Activated CD4-positive, alpha-beta T cell treated with anti-CD3 and anti-CD28 coated beads for 48 hours (primary cell): ENCODE results near the gene CCNF.
A peak's percentile ranks its signal among the peaks of the same experiment; 100 is the strongest.
"Not testable (repeated sequence)": the region's sequence is repeated elsewhere in the genome, so short reads cannot be mapped to it uniquely, and the experiment has no call there.

Experiments used
- DNase-seq: peaks from one replicate; pipeline ENCODE4 v3.0.0-alpha.2; 2020

CCNF gene

GRCh38 chr16:2472885-2473445 is 43.7 kb downstream of the CCNF start:
- no peak for DNase-seq

DNA sequence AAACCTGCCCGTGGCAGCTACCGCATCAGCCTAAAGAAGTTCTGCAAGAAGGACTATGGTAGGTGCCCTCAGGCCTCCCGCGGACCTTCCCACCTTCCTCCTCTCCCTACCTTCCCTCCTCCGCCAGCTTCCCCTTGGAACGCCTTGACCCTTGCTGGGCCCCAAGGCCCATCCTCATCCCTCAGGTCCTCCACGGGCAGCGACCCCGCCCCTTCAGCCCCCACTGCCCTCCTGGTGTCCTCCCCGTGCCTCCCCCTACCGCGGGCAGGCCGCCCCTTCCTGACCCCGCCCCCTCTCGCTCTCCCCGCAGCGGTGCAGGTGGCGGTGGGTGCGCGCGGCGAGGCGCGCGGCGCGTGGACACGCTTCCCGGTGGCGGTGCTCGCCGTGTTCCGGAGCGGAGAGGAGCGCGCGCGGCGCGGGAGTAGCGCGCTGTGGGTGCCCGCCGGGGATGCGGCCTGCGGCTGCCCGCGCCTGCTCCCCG is 44.2 kb downstream of the CCNF start:
- peak; percentile 27 for DNase-seq

- DNase-seq: peak; percentile 67
These were observed 45.0 kb downstream of the CCNF start for GRCh38 chr16:2473999-2474876.

DNA sequence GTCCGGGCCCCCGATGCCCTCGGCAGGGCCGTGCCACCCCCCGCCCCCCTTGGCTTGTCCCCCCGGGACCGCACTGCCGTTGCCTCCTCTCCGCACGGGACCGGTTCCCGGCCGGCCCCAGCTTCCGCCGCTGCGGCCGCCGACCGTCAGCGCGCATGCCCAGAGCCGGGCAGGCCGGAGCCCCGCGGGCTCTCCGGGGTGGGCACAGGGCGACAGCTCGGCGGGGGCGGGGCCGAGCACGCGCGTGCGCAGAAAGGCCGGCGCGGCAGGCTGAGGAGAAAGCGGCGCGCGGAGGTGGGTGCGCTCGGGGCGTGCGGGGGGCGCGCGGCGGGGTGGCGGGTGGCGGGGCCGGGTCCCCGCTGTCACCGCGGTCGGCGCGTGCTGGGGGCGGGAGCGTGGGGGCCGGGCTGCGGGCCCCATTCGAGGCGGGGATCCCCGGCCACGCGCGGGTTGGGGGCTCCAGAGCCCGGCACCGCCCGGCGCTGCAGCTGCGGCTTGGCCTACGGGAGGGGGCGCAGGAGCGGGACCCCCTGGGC is 45.7 kb downstream of the CCNF start, which contains the start of gene TBC1D24:
Gene TBC1D24, plus strand, starts transcription at position 251 of the 536 bp plus-strand sequence. CDS start 21,022 bp downstream, outside the sequence.
- peak; percentile 84 for DNase-seq

DNA sequence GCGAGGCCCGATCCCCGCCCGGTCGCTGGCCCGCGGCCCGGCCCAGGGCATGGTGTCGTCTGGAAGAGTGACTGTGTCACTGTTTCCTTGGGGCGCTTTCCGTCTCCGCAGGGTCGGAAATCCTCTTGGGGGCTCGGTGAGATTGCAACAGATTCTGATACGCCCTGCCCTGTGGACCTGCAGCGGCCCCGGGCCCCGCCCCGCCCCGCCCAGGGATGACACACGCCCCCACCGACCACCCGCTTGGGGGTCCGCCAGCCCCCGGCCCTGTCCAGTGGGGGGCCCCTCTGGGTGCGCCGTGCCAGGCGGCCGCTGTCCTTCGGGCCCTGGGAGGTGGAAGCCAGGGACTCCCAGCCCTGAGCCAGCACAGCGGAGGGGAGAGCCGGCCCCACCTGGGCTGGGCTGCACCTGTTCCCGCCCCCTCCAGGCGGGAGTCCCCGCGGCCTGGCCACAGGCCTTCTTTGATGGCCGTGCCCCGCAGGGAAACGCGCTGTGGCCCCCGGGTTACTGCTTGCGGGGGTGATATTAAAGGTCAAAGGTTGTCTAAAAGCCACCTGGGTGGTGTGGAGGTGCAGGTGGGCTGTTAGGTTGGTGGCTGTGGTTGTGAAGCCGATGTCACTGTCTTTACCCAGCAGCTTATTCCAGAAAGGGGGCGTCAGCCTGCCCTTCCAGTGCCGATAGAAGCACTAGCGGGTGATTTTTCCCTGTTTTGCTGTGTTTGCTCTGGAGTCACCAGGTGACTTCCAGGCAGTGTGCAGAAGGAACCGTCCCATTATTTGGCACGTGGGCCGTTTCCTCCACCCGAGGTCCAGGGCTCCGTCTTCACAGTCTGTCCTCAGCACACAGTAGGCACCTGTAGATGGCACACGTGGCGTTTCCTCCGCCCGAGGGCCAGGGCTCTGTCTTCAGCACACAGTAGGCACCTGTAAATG is 46.4 kb downstream of the CCNF start:
- peak; percentile 46 for DNase-seq

DNA sequence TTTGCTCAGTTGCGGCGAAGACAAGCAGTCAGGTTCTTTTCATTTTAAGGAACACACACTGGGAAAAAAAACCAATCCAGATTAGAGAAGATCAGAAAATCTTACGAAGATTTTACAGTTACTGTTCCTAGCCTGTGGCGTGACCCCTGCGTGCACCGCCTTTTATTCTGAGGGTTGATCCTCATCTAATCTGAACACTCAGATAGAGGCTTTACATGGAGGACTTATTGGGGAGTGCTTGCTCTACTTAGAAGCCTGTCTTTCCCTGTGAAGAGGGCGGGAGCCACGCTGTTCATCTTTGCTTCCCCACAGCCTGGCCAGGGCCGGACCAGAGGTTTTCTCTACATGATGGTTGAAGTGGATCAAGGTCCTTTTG is 47.1 kb downstream of the CCNF start:
- DNase-seq: no peak

- no peak for DNase-seq
These were observed 47.5 kb downstream of the CCNF start for GRCh38 chr16:2476741-2477140.

DNA sequence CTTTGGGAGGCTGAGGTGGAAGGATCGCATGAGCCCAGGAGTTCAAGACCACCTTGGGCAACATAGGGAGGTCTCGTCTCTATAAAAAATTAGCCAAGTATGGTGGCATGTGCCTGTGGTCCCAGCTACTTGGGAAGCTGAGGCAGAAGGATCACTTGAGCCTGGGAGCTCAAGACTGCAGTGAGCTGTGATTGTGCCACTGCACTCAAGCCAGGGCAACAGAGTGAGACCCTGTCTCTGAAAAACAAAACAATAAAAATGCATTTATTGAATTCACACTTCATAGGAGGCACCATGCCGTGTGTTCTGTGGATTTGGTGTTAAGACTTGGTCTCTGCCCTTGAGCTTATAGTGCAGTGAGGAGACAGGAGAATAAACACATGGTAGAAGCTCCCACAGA is 48.1 kb downstream of the CCNF start:
- DNase-seq: no peak

- DNase-seq: no peak
These were observed 49.0 kb downstream of the CCNF start for GRCh38 chr16:2478279-2478678.

GRCh38 chr16:2479996-2480395 is 50.7 kb downstream of the CCNF start:
- DNase-seq: not testable (repeated sequence)

DNA sequence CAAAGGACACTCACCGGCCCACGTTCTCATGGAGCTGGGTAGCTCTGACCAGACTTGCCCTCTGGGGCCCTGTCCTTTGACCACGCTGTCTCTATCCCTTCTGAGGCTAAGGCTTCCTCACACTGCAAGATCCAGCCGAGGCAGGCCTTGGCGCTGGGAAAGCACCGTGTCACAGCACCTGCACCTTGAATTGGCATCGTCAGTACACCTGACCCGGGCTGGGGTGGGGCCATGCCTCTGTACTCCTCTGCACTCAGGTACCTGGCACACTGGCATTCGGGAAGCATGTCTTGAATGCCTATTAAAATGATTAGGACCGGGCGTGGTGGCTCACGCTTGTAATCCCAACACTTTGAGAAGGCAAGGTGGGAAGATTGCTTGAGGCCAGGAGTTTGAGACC is 51.7 kb downstream of the CCNF start:
- DNase-seq: no peak

DNA sequence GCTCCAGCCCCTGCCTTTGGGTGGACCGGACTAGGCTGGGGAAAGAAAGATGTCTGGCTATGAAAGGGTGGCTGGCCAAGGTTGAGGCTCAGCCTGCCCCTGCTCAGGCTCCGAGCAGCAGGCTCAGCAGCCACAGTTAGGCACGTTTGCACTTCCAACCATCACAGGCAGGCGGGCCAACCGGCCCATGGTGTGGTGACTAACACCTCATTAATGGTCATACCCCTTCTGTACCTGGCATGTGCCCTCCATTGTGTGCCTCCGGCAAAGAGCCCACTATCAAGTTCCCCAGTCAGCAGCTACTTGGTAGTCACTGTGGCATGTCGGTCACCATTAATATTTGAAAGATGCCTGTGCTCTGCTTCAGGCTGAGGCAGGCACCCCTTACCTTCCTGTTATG is 52.4 kb downstream of the CCNF start:
- DNase-seq: no peak

DNA sequence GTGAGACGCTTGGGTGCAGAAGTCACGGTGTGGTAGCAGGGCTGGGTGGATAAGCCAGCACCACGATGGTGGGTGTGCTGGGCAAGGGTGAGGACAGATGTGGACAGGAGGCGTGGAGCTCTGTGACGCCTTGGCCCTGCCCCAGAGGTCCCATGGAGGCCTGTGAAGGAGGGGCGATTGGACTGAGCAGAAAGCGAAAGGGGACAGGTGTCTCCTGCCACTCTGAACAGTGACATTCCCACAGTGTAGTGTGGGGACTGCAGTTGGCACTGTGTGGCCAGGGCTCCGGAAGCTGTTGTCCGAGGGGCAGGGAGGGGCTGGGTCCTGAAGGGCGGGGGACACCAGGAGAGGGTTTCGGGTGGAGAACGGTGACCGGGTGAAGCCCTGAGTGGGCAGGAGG is 53.0 kb downstream of the CCNF start:
- DNase-seq: no peak

GRCh38 chr16:2482708-2483534 is 53.7 kb downstream of the CCNF start:
- no peak for DNase-seq

DNA sequence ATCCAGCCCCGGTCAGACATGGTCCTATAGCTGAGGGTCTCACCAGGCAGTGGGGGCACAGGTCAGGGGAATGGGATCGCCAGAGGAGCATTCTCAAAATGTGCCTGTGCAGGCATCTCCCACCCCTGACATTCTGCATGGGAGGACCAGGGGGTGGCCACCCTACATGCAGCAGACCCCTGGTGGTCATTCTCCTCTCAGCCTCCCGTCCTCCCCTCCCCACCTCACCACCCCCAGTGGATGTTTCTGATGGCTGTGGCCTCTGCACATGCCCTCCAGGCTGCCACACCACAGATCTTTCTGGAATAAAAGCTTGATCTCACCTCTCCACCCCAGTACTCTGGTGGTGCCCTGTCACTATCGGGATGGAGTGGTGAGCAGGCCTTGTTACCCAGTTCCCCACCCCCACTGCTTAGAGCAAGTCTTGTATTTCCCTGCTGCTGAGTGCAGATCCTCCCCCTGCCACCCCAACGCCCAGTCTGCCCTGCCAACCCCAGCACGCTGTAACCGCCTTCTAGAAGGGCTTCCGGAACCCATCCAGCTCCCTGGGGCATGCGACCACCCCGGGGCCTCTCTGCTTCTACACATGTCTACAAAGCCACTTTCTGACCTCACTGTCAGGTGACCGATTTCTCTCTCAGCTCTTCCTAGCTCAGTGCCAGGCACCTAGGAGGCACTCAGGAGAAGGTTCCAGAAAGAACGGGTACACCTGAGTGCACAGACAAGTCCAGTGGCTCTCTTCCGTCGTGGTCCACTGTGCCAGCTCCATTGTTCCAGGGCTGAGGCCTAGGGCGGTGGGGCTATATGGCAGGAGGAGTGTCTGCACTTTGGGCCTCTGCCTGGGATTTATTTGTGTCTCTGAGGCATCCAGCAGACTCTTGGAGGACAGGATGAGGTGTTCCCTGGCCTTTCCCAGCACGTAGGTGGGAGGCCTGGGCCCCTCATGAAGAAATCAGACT is 55.0 kb downstream of the CCNF start:
- no peak for DNase-seq

DNA sequence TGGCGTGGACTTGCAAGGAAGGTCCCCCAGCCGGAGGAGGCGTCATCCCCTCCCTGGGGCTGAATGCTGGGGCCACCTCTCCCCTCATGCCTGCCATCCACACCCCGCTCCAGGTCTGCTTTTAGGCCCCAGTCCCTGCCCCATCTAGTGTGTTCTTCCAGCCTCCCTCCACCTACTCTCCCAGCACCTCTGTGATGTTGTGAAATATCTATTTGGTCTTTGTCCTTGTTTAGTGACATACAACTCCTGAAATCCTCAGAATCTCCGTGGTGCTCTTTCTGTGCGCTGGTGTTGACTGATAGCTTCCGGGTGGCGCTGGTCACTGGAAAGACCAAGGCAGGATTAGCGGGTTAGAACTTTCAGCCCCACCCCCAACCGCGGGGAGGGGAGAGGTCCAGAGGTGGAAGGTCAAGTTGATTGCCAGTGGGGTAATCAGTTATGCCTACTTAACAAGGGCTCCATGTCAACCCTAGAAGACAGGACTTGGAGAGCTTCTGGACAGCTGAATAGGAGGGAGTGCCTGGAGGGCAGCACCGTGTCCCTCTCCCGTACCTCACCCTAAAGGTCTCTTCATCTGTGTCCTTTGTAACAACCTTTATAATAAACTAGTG is 55.8 kb downstream of the CCNF start:
- no peak for DNase-seq

DNA sequence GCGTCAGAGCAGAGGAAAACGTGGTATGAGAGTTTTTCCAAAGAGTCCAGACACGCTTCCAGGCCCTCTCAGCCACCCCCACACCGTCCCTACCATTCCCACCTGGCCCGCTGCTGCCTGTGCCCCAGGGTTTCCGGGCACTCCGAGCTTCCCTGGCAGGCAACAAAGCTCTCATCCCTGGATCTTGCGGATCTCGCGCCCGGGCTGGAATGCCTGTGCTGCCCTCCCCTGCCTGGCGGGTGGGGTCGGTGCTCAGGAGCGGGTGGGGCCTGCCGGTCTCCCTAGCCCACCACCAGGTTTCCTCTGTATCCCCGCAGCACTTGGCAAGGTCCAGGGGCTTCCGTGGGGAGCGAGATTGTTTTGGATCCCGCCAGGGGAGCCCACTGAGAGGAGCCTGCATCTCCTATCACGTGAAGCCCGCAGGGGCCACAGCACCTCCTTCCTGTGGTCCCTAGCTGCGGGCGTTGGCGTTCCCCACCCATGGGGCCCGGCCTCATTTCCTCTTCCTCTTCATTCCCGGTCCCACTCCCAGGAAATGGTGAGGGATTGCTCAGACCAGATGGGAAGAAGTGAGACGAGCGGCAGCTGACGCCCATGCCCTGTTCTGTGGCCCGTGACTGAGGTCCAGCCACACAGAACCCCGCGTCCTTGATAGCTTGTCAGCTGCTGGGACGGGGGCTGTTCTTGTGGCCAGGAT is 56.7 kb downstream of the CCNF start:
- no peak for DNase-seq

DNA sequence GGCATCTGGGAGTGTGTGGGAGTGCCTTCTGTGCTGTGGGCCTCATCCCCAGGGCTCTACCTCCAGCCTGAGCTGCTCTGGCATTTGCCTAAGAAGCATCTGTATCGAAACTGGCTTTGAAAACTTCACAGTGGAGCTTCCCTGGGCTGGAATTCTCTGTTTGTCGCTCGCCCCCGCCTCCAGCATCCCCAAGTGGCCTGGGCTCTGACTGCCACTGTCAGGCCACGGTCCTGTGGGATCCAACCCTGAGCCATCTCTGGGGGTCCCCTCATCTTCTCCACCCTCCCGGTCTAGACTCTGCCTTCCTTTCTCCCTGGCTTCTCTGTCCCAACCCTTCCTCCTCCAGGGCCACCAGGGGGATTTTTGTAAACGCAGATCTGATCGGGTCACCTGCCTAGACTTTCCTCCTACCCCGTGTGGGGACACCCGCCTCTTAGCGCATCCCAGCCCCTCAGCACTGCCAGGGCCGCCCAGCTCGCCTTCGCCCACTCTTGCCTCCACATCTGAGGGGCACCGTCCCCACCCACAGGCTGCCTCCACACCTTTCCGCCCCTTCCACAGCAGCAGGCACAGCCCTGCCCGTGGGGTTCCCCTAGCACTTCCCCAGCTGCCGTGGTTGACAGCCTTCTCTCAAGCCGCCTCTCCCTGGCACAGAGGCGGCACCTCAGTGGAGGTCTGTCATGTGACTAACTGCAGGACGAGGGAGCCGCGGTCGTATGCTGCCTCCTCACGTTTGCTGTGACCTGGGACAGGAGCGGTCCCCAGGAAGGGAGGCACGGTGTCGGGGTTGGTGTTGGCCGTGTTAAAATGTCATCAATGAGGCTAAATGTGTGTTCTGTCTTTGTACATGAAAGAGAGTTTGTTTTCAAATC is 57.6 kb downstream of the CCNF start:
- peak; percentile 79 for DNase-seq

DNA sequence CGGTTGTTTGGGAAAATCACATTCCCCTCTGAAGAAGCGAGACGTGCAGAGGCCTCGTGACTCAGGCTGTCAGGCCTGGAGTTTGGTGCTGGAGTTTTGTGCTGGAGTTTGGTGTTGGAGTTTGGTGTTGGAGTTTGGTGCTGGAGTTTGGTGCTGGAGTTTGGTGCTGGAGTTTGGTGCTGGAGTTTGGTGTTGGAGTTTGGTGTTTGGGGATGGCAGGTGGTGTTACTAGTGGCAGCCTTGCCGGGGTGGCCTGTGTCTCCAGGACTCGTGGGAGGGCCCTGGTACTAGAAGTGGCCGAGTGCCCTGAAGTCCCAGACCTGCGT is 58.2 kb downstream of the CCNF start:
- no peak for DNase-seq
